Mesenchymal stem cell (in vitro differentiated cells and primary cell): Measurements from ENCODE around the gene BCL6.

Experiments used
- DNase-seq: peaks from one replicate; pipeline ENCODE4 v3.0.0-alpha.2; 2013
- H2AFZ ChIP-seq: one replicate; pipeline ENCODE4 v1.6.1; 2013; ENCODE audit warnings: low read depth, mild to moderate bottlenecking, control low read depth, inconsistent platforms, low read length, moderate library complexity
- H2AK5ac ChIP-seq: 2 replicates; pipeline ENCODE4 v1.6.1; 2013; ENCODE audit warnings: low read length, moderate library complexity, mild to moderate bottlenecking, inconsistent platforms; ENCODE audit not compliant: severe bottlenecking
- H2BK120ac ChIP-seq: one replicate; pipeline ENCODE4 v1.6.1; 2013; ENCODE audit warnings: low read depth, mild to moderate bottlenecking, inconsistent platforms, low read length, moderate library complexity
- H2BK12ac ChIP-seq, 2 experiments: one replicate each; pipeline ENCODE4 v1.6.1; 2013; ENCODE audit warnings: inconsistent platforms in 2 of 2, low read length in 2 of 2, mild to moderate bottlenecking in 2 of 2, moderate library complexity in 2 of 2, control low read depth in 1 of 2
- H2BK15ac ChIP-seq: one replicate; pipeline ENCODE4 v1.6.1; 2013; ENCODE audit warnings: mild to moderate bottlenecking, low read depth, inconsistent platforms; ENCODE audit not compliant: poor library complexity, severe bottlenecking
- H2BK5ac ChIP-seq: 2 replicates; pipeline ENCODE4 v1.6.1; 2013; ENCODE audit warnings: low read depth, mild to moderate bottlenecking, low read length, control low read depth, inconsistent platforms; ENCODE audit not compliant: poor library complexity, severe bottlenecking
- H3K14ac ChIP-seq, 2 experiments: one replicate each; pipeline ENCODE4 v1.6.1; 2013; ENCODE audit warnings: inconsistent platforms in 2 of 2, low read length in 2 of 2, control low read depth in 1 of 2, mild to moderate bottlenecking in 1 of 2, moderate library complexity in 1 of 2
- H3K18ac ChIP-seq, 2 experiments: one replicate each; pipeline ENCODE4 v1.6.1; 2013; ENCODE audit warnings: inconsistent platforms in 2 of 2, low read length in 2 of 2, control low read depth in 1 of 2, low read depth in 1 of 2, mild to moderate bottlenecking in 1 of 2
- H3K23ac ChIP-seq, 2 experiments: one replicate each; pipeline ENCODE4 v1.6.1; 2013; ENCODE audit warnings: inconsistent platforms in 2 of 2, low read length in 2 of 2, mild to moderate bottlenecking in 2 of 2, moderate library complexity in 2 of 2, control low read depth in 1 of 2
- H3K27ac ChIP-seq: 2 replicates; pipeline ENCODE4 v1.5.1; 2013; ENCODE audit warnings: mild to moderate bottlenecking, moderate library complexity, low read length, control low read depth, inconsistent platforms; ENCODE audit not compliant: poor library complexity, severe bottlenecking
- H3K27me3 ChIP-seq, 2 experiments: 2 replicates each; pipeline versions ENCODE4 v1.6.1 to v1.7.0; 2013; ENCODE audit warnings: low read length in 2 of 2, mild to moderate bottlenecking in 2 of 2, moderate library complexity in 2 of 2, control low read depth in 1 of 2, inconsistent platforms in 1 of 2; ENCODE audit not compliant: control insufficient read depth in 1 of 2, insufficient read depth in 1 of 2
- H3K36me3 ChIP-seq, 2 experiments: 2 replicates each; pipeline versions ENCODE4 v1.6.1 to v1.7.0; 2013; ENCODE audit warnings: low read length in 2 of 2, control low read depth in 1 of 2, inconsistent platforms in 1 of 2, low read depth in 1 of 2, mild to moderate bottlenecking in 1 of 2; ENCODE audit not compliant: insufficient read depth in 2 of 2, control insufficient read depth in 1 of 2
- H3K4ac ChIP-seq, 2 experiments: one replicate each; pipeline ENCODE4 v1.6.1; 2013; ENCODE audit warnings: inconsistent platforms in 2 of 2, low read length in 2 of 2, mild to moderate bottlenecking in 2 of 2, moderate library complexity in 2 of 2, control low read depth in 1 of 2, low read depth in 1 of 2
- H3K4me1 ChIP-seq: 2 replicates; pipeline ENCODE4 v1.6.1; 2013; ENCODE audit warnings: low read depth, low read length, control low read depth; ENCODE audit not compliant: control insufficient read depth, insufficient read depth
- H3K4me2 ChIP-seq: 2 replicates; pipeline ENCODE4 v1.6.1; 2013; ENCODE audit warnings: low read length, mild to moderate bottlenecking, inconsistent platforms; ENCODE audit not compliant: poor library complexity, severe bottlenecking
- H3K4me3 ChIP-seq, 2 experiments: 2 replicates each; pipeline versions ENCODE4 v1.5.1 to v1.7.0; 2013; ENCODE audit warnings: low read length in 2 of 2, mild to moderate bottlenecking in 2 of 2, control low read depth in 1 of 2, low read depth in 1 of 2; ENCODE audit not compliant: insufficient read depth in 1 of 2
- H3K79me1 ChIP-seq: replicated peaks from 2 replicates; pipeline ENCODE4 v1.6.1; 2013; ENCODE audit warnings: mild to moderate bottlenecking, control low read depth, low read length, inconsistent platforms; ENCODE audit not compliant: poor library complexity, severe bottlenecking
- H3K9ac ChIP-seq: 2 replicates; pipeline ENCODE4 v1.7.0; 2013; ENCODE audit warnings: mild to moderate bottlenecking, low read length, moderate library complexity
- H3K9me3 ChIP-seq: 2 replicates; pipeline ENCODE4 v1.7.0; 2013; ENCODE audit warnings: mild to moderate bottlenecking, low read length; ENCODE audit not compliant: control insufficient read depth
- H4K8ac ChIP-seq: one replicate; pipeline ENCODE4 v1.6.1; 2013; ENCODE audit warnings: inconsistent platforms, mild to moderate bottlenecking, low read length, moderate library complexity
- H4K91ac ChIP-seq: one replicate; pipeline ENCODE4 v1.6.1; 2013; ENCODE audit warnings: mild to moderate bottlenecking, low read length, inconsistent platforms
- WGBS: methylation state at CpG from one replicate; pipeline ENCODE4 v1.1.7; 2013; ENCODE audit warnings: mixed read lengths; 5-methylcytosine and 5-hydroxymethylcytosine counted together

The BCL6 gene

DNA sequence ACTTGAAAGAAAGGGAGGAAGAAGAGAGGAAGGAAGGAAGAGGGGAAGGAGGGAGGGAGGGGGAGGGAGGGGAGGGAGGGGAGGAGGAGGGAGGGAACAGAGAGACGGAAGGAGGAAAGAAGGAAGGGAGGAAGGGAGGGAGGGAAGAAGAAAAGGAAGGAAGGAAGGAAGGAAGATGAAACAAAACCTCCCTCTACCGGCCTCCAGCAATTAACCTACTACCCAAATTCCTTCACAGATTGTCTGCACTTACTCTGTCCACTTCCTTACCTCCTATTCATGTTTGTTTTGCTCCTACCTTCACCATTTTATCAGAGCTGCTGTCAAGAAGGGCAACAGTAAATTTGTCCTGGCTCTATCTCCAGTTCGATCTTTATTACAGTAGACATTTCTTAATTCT, 44.6 kb upstream of the BCL6 start:
- H3K27ac ChIP-seq = no peak overlapping the region
- H2BK15ac ChIP-seq = no peak overlapping the region
- H4K91ac ChIP-seq = no peak overlapping the region
- no peak for DNase-seq
- no peak overlapping the region for H3K4ac ChIP-seq
- H2BK12ac ChIP-seq = no peak overlapping the region
- no peak overlapping the region for H2BK5ac ChIP-seq
- no peaks in the 10 kb centered on the region for H3K4me1 ChIP-seq
- H3K9ac ChIP-seq = no peak overlapping the region
- H3K4me2 ChIP-seq = no peak overlapping the region
- no peaks in the 10 kb centered on the region for H3K79me1 ChIP-seq
- 89% methylated on average over 2 of the region's 3 CpGs for WGBS
- H3K23ac ChIP-seq = no peak overlapping the region
- no peak overlapping the region for H2AK5ac ChIP-seq
- H4K8ac ChIP-seq = no peak overlapping the region
- no peak overlapping the region for H3K4me3 ChIP-seq
- H3K27me3 ChIP-seq = no peaks in the 10 kb centered on the region
- H3K9me3 ChIP-seq = no peaks in the 10 kb centered on the region
- no peak overlapping the region for H2BK120ac ChIP-seq
- no peak overlapping the region for H3K18ac ChIP-seq
- no peaks in the 10 kb centered on the region for H3K36me3 ChIP-seq
- no peak overlapping the region for H3K14ac ChIP-seq
- no peak overlapping the region for H2AFZ ChIP-seq

DNA sequence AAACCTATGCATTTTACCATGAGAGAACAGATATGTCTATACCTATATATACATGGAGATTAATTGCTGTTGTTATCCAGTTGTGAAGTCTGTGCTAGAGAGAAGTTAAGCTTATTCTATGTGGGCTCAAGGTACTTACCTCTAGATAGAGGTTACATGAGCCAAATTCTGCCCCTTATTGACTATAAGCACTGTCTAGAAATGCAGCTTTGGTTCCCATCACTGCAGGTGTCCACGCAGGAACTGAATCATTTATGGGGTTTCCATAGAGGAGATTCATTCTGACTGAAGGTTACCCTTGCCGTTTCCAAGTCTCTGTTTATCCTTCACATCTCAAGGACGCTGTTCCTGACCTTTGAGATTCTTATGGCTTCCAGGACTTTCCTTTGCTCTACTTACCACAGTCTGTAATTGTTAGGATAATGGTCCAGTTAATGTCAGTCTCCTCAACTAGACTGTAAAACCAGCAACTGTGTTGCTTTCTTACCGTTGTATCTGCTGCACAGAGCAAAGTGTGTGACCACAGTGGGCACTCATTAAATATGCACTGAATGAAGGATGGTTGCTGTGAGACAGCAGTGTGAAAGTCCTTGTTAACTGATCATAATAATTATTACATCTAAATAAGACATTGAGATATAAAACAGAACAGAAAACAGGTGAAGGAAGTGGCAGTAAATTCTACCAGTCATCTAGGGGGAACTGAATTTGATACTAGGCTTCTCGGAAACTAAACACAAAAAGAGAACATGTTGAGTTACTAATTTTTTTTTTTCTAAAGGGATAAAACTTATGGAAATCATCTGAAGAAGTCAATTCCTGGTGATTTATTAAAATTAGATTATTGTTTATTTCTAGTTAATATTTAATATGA, 44.0 kb upstream of the BCL6 start:
- Histone ChIP-seq H3K27ac (no peak overlapping the region), H2AFZ (no peak overlapping the region), H3K79me1 (no peaks in the 10 kb centered on the region), H3K4me1 (no peaks in the 10 kb centered on the region), H3K18ac (no peak overlapping the region), H2BK15ac (no peak overlapping the region), H3K4ac (no peak overlapping the region), H3K36me3 (no peaks in the 10 kb centered on the region), H3K14ac (no peak overlapping the region), H3K9me3 (no peaks in the 10 kb centered on the region), H3K27me3 (no peaks in the 10 kb centered on the region), H2AK5ac (no peak overlapping the region), H3K4me3 (no peak overlapping the region), H4K8ac (no peak overlapping the region), H2BK5ac (no peak overlapping the region), H3K4me2 (no peak overlapping the region), H3K9ac (no peak overlapping the region), H4K91ac (no peak overlapping the region), H2BK12ac (no peak overlapping the region), H2BK120ac (no peak overlapping the region), H3K23ac (no peak overlapping the region)
- no peak for DNase-seq
- WGBS = 86% methylated on average over 4 of the region's 5 CpGs

- H3K79me1 ChIP-seq = no peaks in the 10 kb centered on the region
- H3K9ac ChIP-seq = peak overlapping the region; percentile 26
Observed at GRCh38 chr3:187783098-187783497, 37.8 kb upstream of the BCL6 start.

GRCh38 chr3:187782006-187782405, 36.7 kb upstream of the BCL6 start:
- H3K14ac ChIP-seq = no peak overlapping the region
- H3K4ac ChIP-seq = no peak overlapping the region
- no peak overlapping the region for H2BK5ac ChIP-seq
- H3K79me1 ChIP-seq = no peaks in the 10 kb centered on the region
- H3K9ac ChIP-seq = no peak overlapping the region
- no peak overlapping the region for H3K23ac ChIP-seq
- no peak overlapping the region for H2AFZ ChIP-seq
- H3K4me3 ChIP-seq = no peak overlapping the region
- no peaks in the 10 kb centered on the region for H3K36me3 ChIP-seq
- no peaks in the 10 kb centered on the region for H3K27me3 ChIP-seq
- no peak overlapping the region for H3K27ac ChIP-seq
- no peak overlapping the region for H2BK15ac ChIP-seq
- H3K4me2 ChIP-seq = no peak overlapping the region
- H2BK120ac ChIP-seq = no peak overlapping the region
- no peak for DNase-seq
- no peak overlapping the region for H3K18ac ChIP-seq
- H2BK12ac ChIP-seq = no peak overlapping the region
- no peak overlapping the region for H2AK5ac ChIP-seq
- H3K4me1 ChIP-seq = no peaks in the 10 kb centered on the region
- H3K9me3 ChIP-seq = no peaks in the 10 kb centered on the region
- 100% methylated on average over 1 of the region's 3 CpGs for WGBS
- H4K8ac ChIP-seq = no peak overlapping the region
- no peak overlapping the region for H4K91ac ChIP-seq

More at GRCh38 chr3:187783098-187783497, 37.8 kb upstream of the BCL6 start:
- no peaks in the 10 kb centered on the region for H3K9me3 ChIP-seq
- H3K36me3 ChIP-seq = no peaks in the 10 kb centered on the region
- H4K8ac ChIP-seq = no peak overlapping the region
- no peak overlapping the region for H2AK5ac ChIP-seq
- no peak overlapping the region for H4K91ac ChIP-seq
- no peak overlapping the region for H2BK15ac ChIP-seq
- no peak overlapping the region for H3K14ac ChIP-seq
- no peak overlapping the region for H2BK120ac ChIP-seq
- H2BK5ac ChIP-seq = no peak overlapping the region
- H2BK12ac ChIP-seq = no peak overlapping the region
- H3K4ac ChIP-seq = no peak overlapping the region
- H3K18ac ChIP-seq = no peak overlapping the region
- no peak overlapping the region for H2AFZ ChIP-seq
- H3K23ac ChIP-seq = no peak overlapping the region
- no peak overlapping the region for H3K27ac ChIP-seq
- no peak overlapping the region for H3K4me3 ChIP-seq
- no peaks in the 10 kb centered on the region for H3K4me1 ChIP-seq
- H3K4me2 ChIP-seq = no peak overlapping the region
- 0% methylated on average over 1 of the region's 2 CpGs for WGBS
- H3K27me3 ChIP-seq = no peaks in the 10 kb centered on the region
- peak; percentile 97 for DNase-seq
